ENCODE data around the gene FBXO42. TPM values are rescaled to one million over a fixed set of nuclear protein-coding genes. Genes with fewer than 3 reads are reported as not detected.
A peak's percentile ranks its signal among the peaks of the same experiment; 100 is the strongest.

The FBXO42 gene
- total and polyA plus RNA-seq, 2 of the 13 experiments (the other 11 are each of a cell fraction or from before 2014, with no cell fraction given), result 7.6 to 17.5 TPM

- no peak; the same call in 1 of the 2 replicates for TF ChIP-seq STAT6 (CRISPR knock-in tag; IDR thresholded peaks at IDR 0.05; ENCODE audit: borderline replicate concordance)
- TF ChIP-seq PRMT3 (CRISPR knock-in tag; IDR thresholded peaks at IDR 0.05; ENCODE audit: borderline replicate concordance, low read depth), result no peak
- TF ChIP-seq PREB (CRISPR knock-in tag; IDR thresholded peaks at IDR 0.05), result no peak
- no peak for TF ChIP-seq ZFP62 (CRISPR knock-in tag; IDR thresholded peaks at IDR 0.05)
- no peak for TF ChIP-seq NR2F1 (CRISPR knock-in tag; IDR thresholded peaks at IDR 0.05)
- no peak for TF ChIP-seq ZNF280B (CRISPR knock-in tag; IDR thresholded peaks at IDR 0.05; ENCODE audit: borderline replicate concordance)
- TF ChIP-seq ZNF83 (CRISPR knock-in tag; IDR thresholded peaks at IDR 0.05; ENCODE audit: borderline replicate concordance), result no peak
- no peak for TF ChIP-seq ZFP37 (CRISPR knock-in tag; IDR thresholded peaks at IDR 0.05; ENCODE audit: borderline replicate concordance)
- peak; percentile 63 for TF ChIP-seq CBX1 (IDR thresholded peaks at IDR 0.05; ENCODE audit: low read depth)
- no peak for TF ChIP-seq ZFP91 (CRISPR knock-in tag; IDR thresholded peaks at IDR 0.05; ENCODE audit: borderline replicate concordance)
- no peak for TF ChIP-seq NR0B2 (CRISPR knock-in tag; IDR thresholded peaks at IDR 0.05)
- no peak for TF ChIP-seq ZNF737 (CRISPR knock-in tag; IDR thresholded peaks at IDR 0.05; ENCODE audit: borderline replicate concordance)
- no peak for TF ChIP-seq MAFF (IDR thresholded peaks at IDR 0.05; ENCODE audit: low read depth, low read length)
- TF ChIP-seq SNAPC4 (CRISPR knock-in tag; IDR thresholded peaks at IDR 0.05), result no peak
- TF ChIP-seq SAFB2 (CRISPR knock-in tag; IDR thresholded peaks at IDR 0.05; ENCODE audit: borderline replicate concordance, low read depth), result no peak
- no peak for TF ChIP-seq MEF2D (CRISPR knock-in tag; IDR thresholded peaks at IDR 0.05)
Measured at GRCh38 chr1:16366722-16367257, 14.5 kb upstream of the FBXO42 start, which contains the start of gene SZRD1 (continued).
